ENCODE measurements around the gene KCNQ1.

KCNQ1 gene

DNA sequence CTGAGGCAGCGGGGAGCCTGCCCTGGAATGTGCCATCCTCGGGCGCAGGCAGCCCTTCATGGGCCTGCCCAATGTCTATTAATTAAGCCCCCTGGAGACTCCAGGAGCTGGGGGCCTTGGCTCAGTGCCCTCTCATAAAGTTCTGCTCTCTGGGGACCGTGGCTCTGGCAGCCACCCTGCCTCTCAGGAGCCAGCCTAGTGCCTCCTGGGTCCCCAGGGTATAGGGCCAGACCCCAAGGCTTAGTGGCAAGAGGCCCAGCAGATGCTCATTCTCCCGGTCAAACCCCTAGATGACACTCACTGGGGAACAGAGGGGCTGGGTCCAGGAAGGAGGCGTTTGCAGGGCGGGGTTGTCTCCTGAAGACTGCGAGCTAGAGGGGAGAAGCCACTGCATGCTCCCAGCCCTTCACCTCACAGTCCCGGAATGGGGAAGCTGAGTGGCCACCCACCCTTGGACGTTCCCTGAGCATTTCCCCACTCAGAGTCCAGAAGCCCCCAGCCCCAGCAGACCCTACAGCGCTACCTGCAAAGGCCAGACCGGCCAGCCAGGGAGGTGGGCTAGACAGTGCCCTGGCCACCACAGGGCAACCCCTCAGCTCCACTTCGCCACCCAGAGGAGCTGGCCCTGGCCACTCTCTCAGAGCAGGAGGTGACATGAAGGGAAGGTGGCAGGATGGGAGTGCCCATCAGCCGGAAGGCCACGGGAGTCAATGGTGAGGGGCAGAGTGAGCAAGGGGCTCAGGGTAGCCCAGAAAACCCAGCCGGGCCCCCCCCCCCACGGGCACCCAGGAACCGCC lies 357.8 kb downstream of the KCNQ1 start:
- Histone ChIP-seq H3K9ac (ENCODE audit: low read length) (no peak overlapping the region), H3K36me3 (ENCODE audit: low read length) (no peaks in the 10 kb centered on the region), H2AFZ (ENCODE audit: low read depth, low read length, severe bottlenecking) (no peak overlapping the region), H4K20me1 (ENCODE audit: low read depth, low read length) (no peaks in the 10 kb centered on the region), H3K4me2 (ENCODE audit: low read depth, low read length, poor library complexity, severe bottlenecking) (no peak overlapping the region), H3K4me3 (ENCODE audit: insufficient read depth, low read length, poor library complexity, severe bottlenecking) (no peak overlapping the region), H3K79me2 (ENCODE audit: insufficient read depth, low read length) (no peaks in the 10 kb centered on the region), H3K9me3 (ENCODE audit: insufficient read depth, low read length) (no peaks in the 10 kb centered on the region), H3K27ac (ENCODE audit: low read depth, low read length) (no peak overlapping the region), H3K9me2 (replicated peaks; ENCODE audit: insufficient read depth, low read length) (no peaks in the 10 kb centered on the region), H3F3A (ENCODE audit: insufficient read depth) (no peaks in the 10 kb centered on the region), H3K27me3 (ENCODE audit: low read length) (no peaks in the 10 kb centered on the region; the same call in 1 of the 2 replicates)
- TF ChIP-seq EZH2phosphoT487 (conservative IDR thresholded peaks at IDR 0.05; ENCODE audit: low read length) = no peak
- TF ChIP-seq, protein P1, sequence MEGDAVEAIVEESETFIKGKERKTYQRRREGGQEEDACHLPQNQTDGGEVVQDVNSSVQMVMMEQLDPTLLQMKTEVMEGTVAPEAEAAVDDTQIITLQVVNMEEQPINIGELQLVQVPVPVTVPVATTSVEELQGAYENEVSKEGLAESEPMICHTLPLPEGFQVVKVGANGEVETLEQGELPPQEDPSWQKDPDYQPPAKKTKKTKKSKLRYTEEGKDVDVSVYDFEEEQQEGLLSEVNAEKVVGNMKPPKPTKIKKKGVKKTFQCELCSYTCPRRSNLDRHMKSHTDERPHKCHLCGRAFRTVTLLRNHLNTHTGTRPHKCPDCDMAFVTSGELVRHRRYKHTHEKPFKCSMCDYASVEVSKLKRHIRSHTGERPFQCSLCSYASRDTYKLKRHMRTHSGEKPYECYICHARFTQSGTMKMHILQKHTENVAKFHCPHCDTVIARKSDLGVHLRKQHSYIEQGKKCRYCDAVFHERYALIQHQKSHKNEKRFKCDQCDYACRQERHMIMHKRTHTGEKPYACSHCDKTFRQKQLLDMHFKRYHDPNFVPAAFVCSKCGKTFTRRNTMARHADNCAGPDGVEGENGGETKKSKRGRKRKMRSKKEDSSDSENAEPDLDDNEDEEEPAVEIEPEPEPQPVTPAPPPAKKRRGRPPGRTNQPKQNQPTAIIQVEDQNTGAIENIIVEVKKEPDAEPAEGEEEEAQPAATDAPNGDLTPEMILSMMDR (IDR thresholded peaks at IDR 0.05; ENCODE audit: insufficient read depth, low read length, poor library complexity, severe bottlenecking) = no peak

DNA sequence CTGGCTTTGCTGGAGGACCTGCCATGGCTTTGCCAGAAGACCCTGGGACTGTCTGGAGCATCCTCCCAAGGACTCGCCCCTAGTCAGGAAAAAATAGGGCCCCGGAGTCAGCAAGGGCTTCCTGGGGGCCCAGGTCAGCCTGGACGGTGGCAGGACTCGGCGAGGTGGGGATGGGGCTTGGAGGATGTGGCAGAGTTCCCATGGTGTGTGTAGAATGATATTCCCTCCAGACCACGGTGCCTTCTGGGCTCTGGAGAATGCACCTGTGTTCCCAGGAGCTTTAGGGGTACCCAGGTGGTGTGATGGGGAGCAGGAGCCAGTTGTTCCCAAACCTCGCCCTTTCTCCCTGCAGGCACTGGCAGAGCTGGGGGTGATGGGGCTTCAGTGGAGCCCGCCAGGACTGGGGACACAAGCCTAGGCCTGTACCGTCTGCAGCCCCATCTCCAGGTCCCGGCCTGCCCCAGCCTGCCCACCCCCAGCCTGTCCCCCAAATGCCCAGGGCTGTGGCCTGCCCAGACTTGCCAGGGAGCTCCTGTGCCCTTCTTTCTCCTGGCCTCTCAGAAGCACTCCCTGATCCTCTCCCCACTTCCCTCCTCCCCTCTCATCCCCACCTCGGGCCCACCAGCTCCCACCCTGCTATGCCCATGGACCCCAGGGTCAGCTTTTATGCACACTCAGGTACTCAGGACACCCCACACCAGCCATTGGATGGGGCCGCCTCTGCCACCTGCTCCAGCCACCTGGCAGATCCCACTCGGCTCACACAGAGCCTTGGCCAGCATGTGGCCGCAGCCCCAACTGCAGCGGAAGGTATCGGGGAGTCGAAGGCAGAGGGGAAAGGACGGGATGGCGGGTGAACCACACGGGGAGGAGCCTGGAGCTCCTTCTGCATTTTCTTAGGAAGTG lies 358.6 kb downstream of the KCNQ1 start:
- Histone ChIP-seq H3K4me3 (ENCODE audit: insufficient read depth, low read length, poor library complexity, severe bottlenecking) (no peak overlapping the region), H3K9me2 (replicated peaks; ENCODE audit: insufficient read depth, low read length) (no peaks in the 10 kb centered on the region), H2AFZ (ENCODE audit: low read depth, low read length, severe bottlenecking) (no peak overlapping the region), H3K36me3 (ENCODE audit: low read length) (no peaks in the 10 kb centered on the region), H4K20me1 (ENCODE audit: low read depth, low read length) (no peaks in the 10 kb centered on the region), H3K27me3 (ENCODE audit: low read length) (no peaks in the 10 kb centered on the region; the same call in 1 of the 2 replicates), H3K27ac (ENCODE audit: low read depth, low read length) (no peak overlapping the region), H3K9me3 (ENCODE audit: insufficient read depth, low read length) (no peaks in the 10 kb centered on the region), H3F3A (ENCODE audit: insufficient read depth) (no peaks in the 10 kb centered on the region), H3K79me2 (ENCODE audit: insufficient read depth, low read length) (no peaks in the 10 kb centered on the region), H3K4me2 (ENCODE audit: low read depth, low read length, poor library complexity, severe bottlenecking) (no peak overlapping the region), H3K9ac (ENCODE audit: low read length) (no peak overlapping the region)
- no peak for TF ChIP-seq EZH2phosphoT487 (conservative IDR thresholded peaks at IDR 0.05; ENCODE audit: low read length)
- TF ChIP-seq, protein P1 (IDR thresholded peaks at IDR 0.05; ENCODE audit: insufficient read depth, low read length, poor library complexity, severe bottlenecking) = no peak

DNA sequence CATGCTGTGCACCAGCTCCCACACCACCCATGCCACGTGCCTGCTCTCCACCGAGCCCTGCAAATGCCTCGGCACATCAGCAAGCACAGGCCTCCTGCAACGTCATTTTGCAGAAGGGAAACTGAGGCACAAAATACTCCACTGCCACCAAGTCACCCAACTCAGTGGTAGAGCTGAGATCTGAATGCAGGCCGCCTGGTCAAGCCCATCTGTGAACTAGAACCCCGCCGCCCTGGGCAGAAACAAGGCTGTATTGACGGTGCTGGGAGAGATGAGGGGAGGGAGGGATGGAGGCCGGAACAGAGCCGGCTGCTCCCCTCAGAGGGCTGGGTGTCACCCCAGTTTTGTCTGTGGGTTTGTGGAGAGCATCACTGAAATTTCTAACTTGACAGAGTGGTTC lies 359.4 kb downstream of the KCNQ1 start:
- no peaks in the 10 kb centered on the region for H3K36me3 ChIP-seq (ENCODE audit: low read length)

More for the DNA sequence above, 359.4 kb downstream of the KCNQ1 start:
- Histone ChIP-seq H3K27me3 (ENCODE audit: low read length) (no peaks in the 10 kb centered on the region; the same call in 1 of the 2 replicates), H3K9me3 (ENCODE audit: insufficient read depth, low read length) (no peaks in the 10 kb centered on the region), H2AFZ (ENCODE audit: low read depth, low read length, severe bottlenecking) (no peak overlapping the region), H3K9ac (ENCODE audit: low read length) (no peak overlapping the region), H4K20me1 (ENCODE audit: low read depth, low read length) (no peaks in the 10 kb centered on the region), H3K27ac (ENCODE audit: low read depth, low read length) (no peak overlapping the region), H3K4me2 (ENCODE audit: low read depth, low read length, poor library complexity, severe bottlenecking) (no peak overlapping the region), H3F3A (ENCODE audit: insufficient read depth) (no peaks in the 10 kb centered on the region), H3K79me2 (ENCODE audit: insufficient read depth, low read length) (no peaks in the 10 kb centered on the region), H3K9me2 (replicated peaks; ENCODE audit: insufficient read depth, low read length) (no peaks in the 10 kb centered on the region), H3K4me3 (ENCODE audit: insufficient read depth, low read length, poor library complexity, severe bottlenecking) (no peak overlapping the region)
- TF ChIP-seq, protein P1 (IDR thresholded peaks at IDR 0.05; ENCODE audit: insufficient read depth, low read length, poor library complexity, severe bottlenecking) = no peak
